WTC11 (cell line): ENCODE results near the gene CHD9. TPM values are rescaled to one million over a fixed set of nuclear protein-coding genes. Genes with fewer than 3 reads are reported as not detected.

Source experiments
- ATAC-seq: fragments of 200-7000 bp; cut with Tn5 transposase; 2 replicates; pipeline ENCODE4 v1.10.0; 2021; ENCODE audit warnings: mild to moderate bottlenecking, moderate library complexity
- CTCF ChIA-PET: fragments of 300-600 bp; sonication (Branson Sonifier 250); formaldehyde crosslinking; loops from one replicate; lab custom pipeline; 2021; ENCODE audit warnings: antibody characterized with exemption; lab: Charles Lee
- POLR2A ChIA-PET: fragments of 350-600 bp; sonication (Branson Sonifier 250); formaldehyde crosslinking; loops from one replicate; lab custom pipeline; 2021; ENCODE audit warnings: antibody characterized with exemption; lab: Charles Lee
- DNase-seq: peaks from one replicate; pipeline ENCODE4 v3.0.0; 2021; ENCODE audit warnings: low spot score
- H3K27ac Mint-ChIP-seq: 2 replicates; pipeline ENCODE4 v1.8.0; 2021; ENCODE audit warnings: mixed read lengths
- H3K27me3 Mint-ChIP-seq: 2 replicates; pipeline ENCODE4 v1.8.0; 2021; ENCODE audit warnings: low read depth, mild to moderate bottlenecking, moderate library complexity, mixed read lengths
- H3K36me3 Mint-ChIP-seq: 2 replicates; pipeline ENCODE4 v1.8.0; 2021; ENCODE audit warnings: mixed read lengths
- H3K4me1 Mint-ChIP-seq: 2 replicates; pipeline ENCODE4 v1.8.0; 2022; ENCODE audit warnings: mixed read lengths
- H3K4me3 Mint-ChIP-seq: 2 replicates; pipeline ENCODE4 v1.8.0; 2021; ENCODE audit warnings: mild to moderate bottlenecking, moderate library complexity, mixed read lengths
- H3K9me3 Mint-ChIP-seq: 2 replicates; pipeline ENCODE4 v1.8.0; 2021; ENCODE audit warnings: mixed read lengths
- ATF3 ChIP-seq: sonication (generic); formaldehyde crosslinking; conservative IDR thresholded peaks from 2 replicates; pipeline ENCODE4 v1.8.1; 2022; ENCODE audit warnings: mild to moderate bottlenecking, missing genetic modification reagents
- CBFB ChIP-seq: sonication (generic); formaldehyde crosslinking; IDR thresholded peaks from 2 replicates; pipeline ENCODE4 v1.8.1; 2022; ENCODE audit warnings: mild to moderate bottlenecking, low read depth, missing genetic modification reagents
- ELF4 ChIP-seq: sonication (generic); formaldehyde crosslinking; IDR thresholded peaks from 2 replicates; pipeline ENCODE4 v1.8.1; 2022; ENCODE audit warnings: low read depth, mild to moderate bottlenecking, moderate library complexity, missing genetic modification reagents
- EMX1 ChIP-seq: fragments of 250-450 bp; sonication (Bioruptor Pico); IDR thresholded peaks from 2 replicates; pipeline ENCODE4 v1.8.0; 2021; ENCODE audit warnings: mild to moderate bottlenecking
- ESRRA ChIP-seq: sonication (generic); formaldehyde crosslinking; IDR thresholded peaks from 2 replicates; pipeline ENCODE4 v1.8.1; 2022; ENCODE audit warnings: mild to moderate bottlenecking, missing genetic modification reagents, borderline replicate concordance
- ETV6 ChIP-seq: sonication (generic); formaldehyde crosslinking; IDR thresholded peaks from 2 replicates; pipeline ENCODE4 v1.8.1; 2022; ENCODE audit warnings: mild to moderate bottlenecking, missing genetic modification reagents
- FOXJ3 ChIP-seq: sonication (generic); formaldehyde crosslinking; IDR thresholded peaks from 2 replicates; pipeline ENCODE4 v1.9.0; 2021; ENCODE audit warnings: missing genetic modification reagents, mild to moderate bottlenecking, borderline replicate concordance
- FOXP1 ChIP-seq: sonication (generic); formaldehyde crosslinking; IDR thresholded peaks from 2 replicates; pipeline ENCODE4 v1.8.0; 2022; ENCODE audit warnings: missing genetic modification reagents, mild to moderate bottlenecking, moderate library complexity, borderline replicate concordance
- GRHL2 ChIP-seq: fragments of 250-450 bp; sonication (Bioruptor Pico); IDR thresholded peaks from 2 replicates; pipeline ENCODE4 v1.8.0; 2022; ENCODE audit warnings: mild to moderate bottlenecking, moderate library complexity; ENCODE audit not compliant: insufficient replicate concordance, severe bottlenecking
- GTF2I ChIP-seq: fragments of 250-450 bp; sonication (Bioruptor Pico); conservative IDR thresholded peaks from 2 replicates; pipeline ENCODE4 v1.4.0; 2021; ENCODE audit warnings: mild to moderate bottlenecking
- HMGA2 ChIP-seq: fragments of 250-450 bp; sonication (Bioruptor Pico); IDR thresholded peaks from 2 replicates; pipeline ENCODE4 v1.4.0; 2021; ENCODE audit warnings: mild to moderate bottlenecking, moderate library complexity
- IRF1 ChIP-seq: sonication (generic); formaldehyde crosslinking; IDR thresholded peaks from 2 replicates; pipeline ENCODE4 v1.8.0; 2023; ENCODE audit warnings: missing genetic modification reagents
- JUN ChIP-seq: sonication (generic); formaldehyde crosslinking; IDR thresholded peaks from 2 replicates; pipeline ENCODE4 v1.8.0; 2023; ENCODE audit warnings: mild to moderate bottlenecking, missing genetic modification reagents
- NR1H2 ChIP-seq: sonication (generic); formaldehyde crosslinking; IDR thresholded peaks from 2 replicates; pipeline ENCODE4 v1.9.0; 2021; ENCODE audit warnings: mild to moderate bottlenecking, moderate library complexity, missing genetic modification reagents
- NR2C2 ChIP-seq: sonication (generic); formaldehyde crosslinking; IDR thresholded peaks from 2 replicates; pipeline ENCODE4 v1.8.0; 2022; ENCODE audit warnings: mild to moderate bottlenecking, missing genetic modification reagents
- NR3C1 ChIP-seq: sonication (generic); formaldehyde crosslinking; conservative IDR thresholded peaks from 2 replicates; pipeline ENCODE4 v1.8.1; 2023; ENCODE audit warnings: low read depth, mild to moderate bottlenecking, missing genetic modification reagents
- OVOL2 ChIP-seq: fragments of 250-450 bp; sonication (Bioruptor Pico); IDR thresholded peaks from 2 replicates; pipeline ENCODE4 v1.9.0; 2021; ENCODE audit warnings: mild to moderate bottlenecking, borderline replicate concordance
- RORB ChIP-seq: fragments of 250-450 bp; sonication (Bioruptor Pico); IDR thresholded peaks from 2 replicates; pipeline ENCODE4 v1.9.0; 2021; ENCODE audit warnings: mild to moderate bottlenecking
- SMAD3 ChIP-seq: sonication (generic); formaldehyde crosslinking; IDR thresholded peaks from 2 replicates; pipeline ENCODE4 v1.8.0; 2022; ENCODE audit warnings: missing genetic modification reagents, mild to moderate bottlenecking, borderline replicate concordance
- SP1 ChIP-seq: sonication (generic); formaldehyde crosslinking; conservative IDR thresholded peaks from 2 replicates; pipeline ENCODE4 v1.8.1; 2022; ENCODE audit warnings: missing genetic modification reagents
- TCF7 ChIP-seq: sonication (generic); formaldehyde crosslinking; IDR thresholded peaks from 2 replicates; pipeline ENCODE4 v1.8.0; 2022; ENCODE audit warnings: mild to moderate bottlenecking, low read depth, missing genetic modification reagents, moderate library complexity
- ZNF138 ChIP-seq: sonication (generic); formaldehyde crosslinking; conservative IDR thresholded peaks from 2 replicates; pipeline ENCODE4 v1.8.1; 2022; ENCODE audit warnings: mild to moderate bottlenecking, moderate library complexity, missing genetic modification reagents
- ZNF219 ChIP-seq: sonication (generic); formaldehyde crosslinking; IDR thresholded peaks from 2 replicates; pipeline ENCODE4 v1.8.0; 2023; ENCODE audit warnings: missing genetic modification reagents, mild to moderate bottlenecking, borderline replicate concordance
- ZNF232 ChIP-seq: sonication (generic); formaldehyde crosslinking; IDR thresholded peaks from 2 replicates; pipeline ENCODE4 v1.8.0; 2022; ENCODE audit warnings: mild to moderate bottlenecking, missing genetic modification reagents
- ZNF512 ChIP-seq: sonication (generic); formaldehyde crosslinking; IDR thresholded peaks from 2 replicates; pipeline ENCODE4 v1.8.1; 2022; ENCODE audit warnings: missing genetic modification reagents, borderline replicate concordance
- total RNA-seq: library from RNA; stranded (reverse); gene quantifications from 3 replicates; pipeline ENCODE4 v1.2.3, GENCODE V29; 2021
- TF ChIP-seq, protein P1 (sequence below): fragments of 250-450 bp; sonication (Bioruptor Pico); IDR thresholded peaks from 2 replicates; pipeline ENCODE4 v1.9.0; 2021; ENCODE audit warnings: mild to moderate bottlenecking
- TF ChIP-seq, protein P2 (sequence below): sonication (generic); formaldehyde crosslinking; IDR thresholded peaks from 2 replicates; pipeline ENCODE4 v1.8.1; 2023; ENCODE audit warnings: mild to moderate bottlenecking, moderate library complexity, missing genetic modification reagents
- TF ChIP-seq, protein P3 (sequence below): fragments of 250-450 bp; sonication (Bioruptor Pico); IDR thresholded peaks from 2 replicates; pipeline ENCODE4 v1.8.0; 2021; ENCODE audit warnings: mild to moderate bottlenecking

Gene CHD9
- total RNA-seq, 1 experiment from 2014 or later, result 31.3 TPM

GRCh38 chr16:53092284-53092683, 37.5 kb downstream of the CHD9 start:
- peak overlapping the region; percentile 91 for H3K27ac Mint-ChIP-seq
- ChIA-PET CTCF (interaction anchor here (0.7 to 3.0 kb wide), 5 partner anchors 9 to 191 kb away, joined by 3 to 21 read pairs (median 5); partner anchors contain the start of gene CHD9), POLR2A (interaction anchor here (0.6 to 2.1 kb wide), 4 partner anchors 7 to 1924 kb away, joined by 3 to 11 read pairs (median 4); no protein-coding TSS in a partner anchor)
- TF ChIP-seq HMGA2 (CRISPR knock-in tag) (no peak), ZNF138 (CRISPR knock-in tag) (no peak), NR3C1 (CRISPR knock-in tag) (no peak), IRF1 (CRISPR knock-in tag) (no peak), SMAD3 (CRISPR knock-in tag) (no peak), ATF3 (CRISPR knock-in tag) (no peak), ZNF232 (no peak), RORB (CRISPR knock-in tag) (no peak), ETV6 (CRISPR knock-in tag) (no peak), OVOL2 (CRISPR knock-in tag) (no peak), ZNF512 (CRISPR knock-in tag) (no peak), ELF4 (CRISPR knock-in tag) (no peak), SP1 (CRISPR knock-in tag) (no peak), TCF7 (no peak), GTF2I (CRISPR knock-in tag) (no peak), ZNF219 (CRISPR knock-in tag) (no peak)
- TF ChIP-seq, protein P1, sequence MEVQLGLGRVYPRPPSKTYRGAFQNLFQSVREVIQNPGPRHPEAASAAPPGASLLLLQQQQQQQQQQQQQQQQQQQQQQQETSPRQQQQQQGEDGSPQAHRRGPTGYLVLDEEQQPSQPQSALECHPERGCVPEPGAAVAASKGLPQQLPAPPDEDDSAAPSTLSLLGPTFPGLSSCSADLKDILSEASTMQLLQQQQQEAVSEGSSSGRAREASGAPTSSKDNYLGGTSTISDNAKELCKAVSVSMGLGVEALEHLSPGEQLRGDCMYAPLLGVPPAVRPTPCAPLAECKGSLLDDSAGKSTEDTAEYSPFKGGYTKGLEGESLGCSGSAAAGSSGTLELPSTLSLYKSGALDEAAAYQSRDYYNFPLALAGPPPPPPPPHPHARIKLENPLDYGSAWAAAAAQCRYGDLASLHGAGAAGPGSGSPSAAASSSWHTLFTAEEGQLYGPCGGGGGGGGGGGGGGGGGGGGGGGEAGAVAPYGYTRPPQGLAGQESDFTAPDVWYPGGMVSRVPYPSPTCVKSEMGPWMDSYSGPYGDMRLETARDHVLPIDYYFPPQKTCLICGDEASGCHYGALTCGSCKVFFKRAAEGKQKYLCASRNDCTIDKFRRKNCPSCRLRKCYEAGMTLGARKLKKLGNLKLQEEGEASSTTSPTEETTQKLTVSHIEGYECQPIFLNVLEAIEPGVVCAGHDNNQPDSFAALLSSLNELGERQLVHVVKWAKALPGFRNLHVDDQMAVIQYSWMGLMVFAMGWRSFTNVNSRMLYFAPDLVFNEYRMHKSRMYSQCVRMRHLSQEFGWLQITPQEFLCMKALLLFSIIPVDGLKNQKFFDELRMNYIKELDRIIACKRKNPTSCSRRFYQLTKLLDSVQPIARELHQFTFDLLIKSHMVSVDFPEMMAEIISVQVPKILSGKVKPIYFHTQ, result no peak
- TF ChIP-seq, protein P2, sequence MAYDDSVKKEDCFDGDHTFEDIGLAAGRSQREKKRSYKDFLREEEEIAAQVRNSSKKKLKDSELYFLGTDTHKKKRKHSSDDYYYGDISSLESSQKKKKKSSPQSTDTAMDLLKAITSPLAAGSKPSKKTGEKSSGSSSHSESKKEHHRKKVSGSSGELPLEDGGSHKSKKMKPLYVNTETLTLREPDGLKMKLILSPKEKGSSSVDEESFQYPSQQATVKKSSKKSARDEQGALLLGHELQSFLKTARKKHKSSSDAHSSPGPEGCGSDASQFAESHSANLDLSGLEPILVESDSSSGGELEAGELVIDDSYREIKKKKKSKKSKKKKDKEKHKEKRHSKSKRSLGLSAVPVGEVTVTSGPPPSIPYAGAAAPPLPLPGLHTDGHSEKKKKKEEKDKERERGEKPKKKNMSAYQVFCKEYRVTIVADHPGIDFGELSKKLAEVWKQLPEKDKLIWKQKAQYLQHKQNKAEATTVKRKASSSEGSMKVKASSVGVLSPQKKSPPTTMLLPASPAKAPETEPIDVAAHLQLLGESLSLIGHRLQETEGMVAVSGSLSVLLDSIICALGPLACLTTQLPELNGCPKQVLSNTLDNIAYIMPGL (CRISPR knock-in tag), result no peak
- TF ChIP-seq, all 79 proteins: peak for 0
- ATAC-seq (no peak), DNase-seq (no peak)
- Mint-ChIP-seq H3K27me3 (no peaks in the 10 kb centered on the region), H3K4me3 (no peak overlapping the region), H3K4me1 (peaks cover 61% of the 10 kb centered on the region), H3K9me3 (no peaks in the 10 kb centered on the region), H3K36me3 (peaks cover 3% of the 10 kb centered on the region; the same call in 1 of the 2 replicates)

GRCh38 chr16:53093162-53093744, 38.5 kb downstream of the CHD9 start:
- peaks cover 3% of the 10 kb centered on the region; the same call in 1 of the 2 replicates for H3K36me3 Mint-ChIP-seq
- H3K4me3 Mint-ChIP-seq, result no peak overlapping the region
- no peak for DNase-seq
- H3K27me3 Mint-ChIP-seq, result no peaks in the 10 kb centered on the region
- H3K4me1 Mint-ChIP-seq, result peaks cover 64% of the 10 kb centered on the region
- ChIA-PET CTCF (no interaction called here), POLR2A (no interaction called here)
- H3K9me3 Mint-ChIP-seq, result no peaks in the 10 kb centered on the region
- no peak for ATAC-seq
- 0 out of 2 replicates have a peak overlapping the region, but pooled peaks have one; percentile 6 for H3K27ac Mint-ChIP-seq
- TF ChIP-seq FOXJ3 (CRISPR knock-in tag) (no peak), ESRRA (no peak), NR2C2 (CRISPR knock-in tag) (no peak), FOXP1 (CRISPR knock-in tag) (no peak), GRHL2 (CRISPR knock-in tag) (no peak), EMX1 (CRISPR knock-in tag) (no peak), JUN (CRISPR knock-in tag) (no peak), CBFB (no peak), NR1H2 (CRISPR knock-in tag) (no peak)
- TF ChIP-seq, protein P3, sequence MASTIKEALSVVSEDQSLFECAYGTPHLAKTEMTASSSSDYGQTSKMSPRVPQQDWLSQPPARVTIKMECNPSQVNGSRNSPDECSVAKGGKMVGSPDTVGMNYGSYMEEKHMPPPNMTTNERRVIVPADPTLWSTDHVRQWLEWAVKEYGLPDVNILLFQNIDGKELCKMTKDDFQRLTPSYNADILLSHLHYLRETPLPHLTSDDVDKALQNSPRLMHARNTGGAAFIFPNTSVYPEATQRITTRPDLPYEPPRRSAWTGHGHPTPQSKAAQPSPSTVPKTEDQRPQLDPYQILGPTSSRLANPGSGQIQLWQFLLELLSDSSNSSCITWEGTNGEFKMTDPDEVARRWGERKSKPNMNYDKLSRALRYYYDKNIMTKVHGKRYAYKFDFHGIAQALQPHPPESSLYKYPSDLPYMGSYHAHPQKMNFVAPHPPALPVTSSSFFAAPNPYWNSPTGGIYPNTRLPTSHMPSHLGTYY (CRISPR knock-in tag), result no peak
